Ishikawa (cell line): ENCODE results near the gene SHISA8.

Experiments
- CEBPB ChIP-seq: IDR thresholded peaks from 2 replicates; pipeline ENCODE4 v1.6.1; 2012
- CREB1 ChIP-seq: IDR thresholded peaks from 2 replicates; pipeline ENCODE4 v1.6.1; 2012; ENCODE audit warnings: low read depth
- EGR1 ChIP-seq: IDR thresholded peaks from 2 replicates; pipeline ENCODE4 v1.6.1; 2012
- EP300 ChIP-seq: IDR thresholded peaks from 2 replicates; pipeline ENCODE4 v1.6.1; 2012; ENCODE audit warnings: borderline replicate concordance
- FOXM1 ChIP-seq: IDR thresholded peaks from 2 replicates; pipeline ENCODE4 v1.6.1; 2012; ENCODE audit warnings: low read depth, borderline replicate concordance
- MAX ChIP-seq: IDR thresholded peaks from 2 replicates; pipeline ENCODE4 v1.6.1; 2012
- RAD21 ChIP-seq: IDR thresholded peaks from 2 replicates; pipeline ENCODE4 v1.6.1; 2012; ENCODE audit warnings: low read depth
- REST ChIP-seq: IDR thresholded peaks from 2 replicates; pipeline ENCODE4 v1.6.1; 2012; ENCODE audit warnings: low read depth, mild to moderate bottlenecking
- TAF1 ChIP-seq: IDR thresholded peaks from 2 replicates; pipeline ENCODE4 v1.6.1; 2012; ENCODE audit warnings: low read depth, mild to moderate bottlenecking
- TCF12 ChIP-seq: IDR thresholded peaks from 2 replicates; pipeline ENCODE4 v1.6.1; 2012; ENCODE audit warnings: low read depth
- TEAD4 ChIP-seq: IDR thresholded peaks from 2 replicates; pipeline ENCODE4 v1.6.1; 2012
- YY1 ChIP-seq: IDR thresholded peaks from 2 replicates; pipeline ENCODE4 v1.6.1; 2012; ENCODE audit warnings: low read depth
- TF ChIP-seq, protein P1 (sequence below): IDR thresholded peaks from 2 replicates; pipeline ENCODE4 v1.6.1; 2012

- TF ChIP-seq MAX (peak; percentile 47; the same call in 1 of the 2 replicates), TEAD4 (no peak), FOXM1 (no peak), EP300 (no peak), CREB1 (no peak), YY1 (no peak), TAF1 (no peak), EGR1 (no peak), REST (no peak), RAD21 (no peak), TCF12 (no peak), CEBPB (no peak)
- TF ChIP-seq, protein P1, sequence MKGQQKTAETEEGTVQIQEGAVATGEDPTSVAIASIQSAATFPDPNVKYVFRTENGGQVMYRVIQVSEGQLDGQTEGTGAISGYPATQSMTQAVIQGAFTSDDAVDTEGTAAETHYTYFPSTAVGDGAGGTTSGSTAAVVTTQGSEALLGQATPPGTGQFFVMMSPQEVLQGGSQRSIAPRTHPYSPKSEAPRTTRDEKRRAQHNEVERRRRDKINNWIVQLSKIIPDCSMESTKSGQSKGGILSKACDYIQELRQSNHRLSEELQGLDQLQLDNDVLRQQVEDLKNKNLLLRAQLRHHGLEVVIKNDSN = no peak
Measured at GRCh38 chr22:41919357-41920224, 4.7 kb upstream of the SHISA8 start.
